Tibial artery (tissue), 4 donors: Measurements from ENCODE around the gene SORL1-AS1.

Experiments used
- DNase-seq, 2 donors: peaks; one replicate each; pipeline ENCODE4 v3.0.0-alpha.2; 2019
- H3K27ac ChIP-seq, 2 donors: fragments of 200-600 bp; sonication (generic) in 1 of 2; 1 replicate in 1 of 2; 2 replicates in 1 of 2; pipeline ENCODE4 v1.5.1; 2018 to 2019; ENCODE audit warnings: mild to moderate bottlenecking in 1 of 2
- H3K27me3 ChIP-seq, 2 donors: fragments of 200-600 bp; sonication (generic) in 1 of 2; one replicate each; pipeline versions ENCODE4 v1.5.1 to v1.6.0; 2016 to 2019
- H3K36me3 ChIP-seq, 3 donors: fragments of 200-600 bp; sonication (generic) in 2 of 3; one replicate each; pipeline ENCODE4 v1.5.1; 2016 to 2019; ENCODE audit warnings: mild to moderate bottlenecking in 2 of 3
- H3K4me1 ChIP-seq, 4 donors: fragments of 200-600 bp; sonication (generic) in 2 of 4; 1 replicate in 3 of 4; 2 replicates in 1 of 4; pipeline ENCODE4 v1.5.1; 2016 to 2019
- H3K4me3 ChIP-seq, 2 donors: fragments of 200-600 bp; sonication (generic) in 1 of 2; 1 replicate in 1 of 2; 2 replicates in 1 of 2; pipeline ENCODE4 v1.5.1; 2018 to 2019; ENCODE audit warnings: mild to moderate bottlenecking in 2 of 2
- H3K9me3 ChIP-seq, 3 donors: fragments of 200-600 bp; sonication (generic) in 1 of 3; one replicate each; pipeline ENCODE4 v1.5.1; 2016 to 2019
- CTCF ChIP-seq, 2 experiments: fragments of 200-600 bp in 1 of 2; fragments of 450-650 bp in 1 of 2; IDR thresholded peaks; one replicate each; pipeline ENCODE4 v1.5.1; 2017 to 2019; ENCODE audit warnings: antibody characterized with exemption in 2 of 2, mild to moderate bottlenecking in 1 of 2, moderate library complexity in 1 of 2
- intact Hi-C: fragments of 100-400 bp; cut with DNase I; formaldehyde crosslinking; loops from one replicate; pipeline ENCODE4 v1.15.0; 2023; ENCODE audit warnings: low total_unique reads

SORL1-AS1 gene

GRCh38 chr11:121467471-121467870 is 14.7 kb upstream of the SORL1-AS1 start:
- H3K27ac ChIP-seq = peak overlapping the region; percentile 76 to 79
- TF ChIP-seq CTCF (IDR thresholded peaks at IDR 0.05) = no peak
- no peaks in the 10 kb centered on the region for H3K27me3 ChIP-seq
- no peaks in the 10 kb centered on the region for H3K9me3 ChIP-seq
- no peak for DNase-seq
- peaks cover 0 to 81% (median 64%) of the 10 kb centered on the region in 4 donors for H3K4me1 ChIP-seq
- intact Hi-C loops = no loop called here
- H3K4me3 ChIP-seq = peak overlapping the region; percentile 24 to 26
- H3K36me3 ChIP-seq = no peaks in the 10 kb centered on the region

GRCh38 chr11:121466063-121466794 is 13.5 kb upstream of the SORL1-AS1 start:
- intact Hi-C loops = no loop called here
- no peak for TF ChIP-seq CTCF (IDR thresholded peaks at IDR 0.05)
- peak; percentile 94 to 97 for DNase-seq
- Histone ChIP-seq H3K36me3 (no peaks in the 10 kb centered on the region), H3K27me3 (no peaks in the 10 kb centered on the region), H3K9me3 (no peaks in the 10 kb centered on the region), H3K4me3 (peak overlapping the region; percentile 24 to 26), H3K4me1 (peaks cover 0 to 77% (median 62%) of the 10 kb centered on the region in 4 donors), H3K27ac (peak overlapping the region; percentile 76 to 79)

DNA sequence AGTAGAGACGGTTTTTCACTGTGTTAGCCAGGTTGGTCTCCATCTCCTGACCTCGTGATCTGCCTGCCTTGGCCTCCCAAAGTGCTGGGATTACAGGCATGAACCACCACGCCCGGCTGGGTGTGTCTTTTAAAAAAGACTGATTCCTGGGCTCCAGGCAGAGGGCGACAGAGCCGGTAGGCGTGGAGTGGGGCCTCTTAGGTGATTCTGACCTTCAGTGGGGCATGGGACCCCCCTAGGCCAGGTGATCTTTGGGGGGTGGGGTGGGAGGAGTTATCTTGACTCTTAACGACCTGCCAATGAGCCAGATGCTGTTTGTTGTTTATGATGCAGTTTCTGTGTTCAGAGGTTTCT is 12.9 kb upstream of the SORL1-AS1 start:
- no peak for TF ChIP-seq CTCF (IDR thresholded peaks at IDR 0.05)
- H3K9me3 ChIP-seq = no peaks in the 10 kb centered on the region
- no peak overlapping the region for H3K4me3 ChIP-seq
- intact Hi-C loops = no loop called here
- no peak for DNase-seq
- peak overlapping the region; percentile 76 to 79 for H3K27ac ChIP-seq
- H3K36me3 ChIP-seq = no peaks in the 10 kb centered on the region
- H3K27me3 ChIP-seq = no peaks in the 10 kb centered on the region
- H3K4me1 ChIP-seq = peaks cover 0 to 71% (median 62%) of the 10 kb centered on the region in 4 donors

DNA sequence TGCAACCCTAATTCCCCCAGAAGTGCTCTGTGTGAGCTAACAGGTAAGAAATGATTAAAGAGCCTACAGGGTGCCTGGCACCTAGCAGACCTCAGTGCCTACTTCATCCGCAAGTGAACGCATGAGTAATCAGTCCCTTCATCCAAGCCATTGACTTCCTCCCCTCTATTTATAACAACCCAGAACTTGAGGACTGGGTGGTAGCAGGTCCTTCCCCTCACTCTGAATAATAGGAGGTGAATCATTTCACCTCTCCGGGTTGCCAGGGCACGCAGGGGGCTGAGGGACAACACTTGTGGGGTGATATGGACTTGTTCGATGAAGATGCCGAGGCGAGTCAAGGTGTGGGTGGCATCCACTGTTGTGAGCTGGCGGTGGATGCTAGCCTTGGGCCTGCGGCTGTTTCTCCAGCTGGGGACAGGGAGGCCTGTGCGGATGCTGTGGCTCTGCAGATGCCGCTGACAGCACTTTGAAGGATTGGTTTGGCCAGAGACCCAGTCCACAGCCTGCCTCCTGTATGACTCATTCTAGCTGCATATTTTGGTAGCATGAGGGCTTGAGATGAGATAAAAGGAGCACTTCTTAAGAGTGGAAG is 11.7 kb upstream of the SORL1-AS1 start:
- DNase-seq = peak; percentile 54 to 80
- intact Hi-C loops = no loop called here

GRCh38 chr11:121463689-121464335 is 11.0 kb upstream of the SORL1-AS1 start:
- TF ChIP-seq CTCF (IDR thresholded peaks at IDR 0.05) = no peak
- DNase-seq = no peak
- H3K4me1 ChIP-seq = peaks cover 0 to 53% (median 47%) of the 10 kb centered on the region in 4 donors
- peak overlapping the region; percentile 76 to 79 for H3K27ac ChIP-seq
- H3K27me3 ChIP-seq = no peaks in the 10 kb centered on the region
- intact Hi-C loops = no loop called here
- no peak overlapping the region for H3K4me3 ChIP-seq
- no peaks in the 10 kb centered on the region for H3K36me3 ChIP-seq
- no peaks in the 10 kb centered on the region for H3K9me3 ChIP-seq

More for the DNA sequence above, 11.7 kb upstream of the SORL1-AS1 start:
- H3K9me3 ChIP-seq = no peaks in the 10 kb centered on the region
- no peak for TF ChIP-seq CTCF (IDR thresholded peaks at IDR 0.05)
- peak overlapping the region; percentile 76 to 79 for H3K27ac ChIP-seq
- no peak overlapping the region for H3K4me3 ChIP-seq
- H3K36me3 ChIP-seq = no peaks in the 10 kb centered on the region
- no peaks in the 10 kb centered on the region for H3K27me3 ChIP-seq
- peaks cover 0 to 59% (median 52%) of the 10 kb centered on the region in 4 donors for H3K4me1 ChIP-seq
